Esophagus squamous epithelium (tissue), 4 donors: ENCODE results near the gene IFI44L.

Experiments used
- CTCF ChIP-seq, 6 experiments: fragments of 450-650 bp in 4 of 6; fragments of 200-600 bp in 2 of 6; sonication (generic) in 2 of 6; IDR thresholded peaks; one replicate each; pipeline ENCODE4 v1.5.1; 2016 to 2019; ENCODE audit warnings: antibody characterized with exemption in 6 of 6, mild to moderate bottlenecking in 4 of 6, moderate library complexity in 4 of 6
- POLR2A ChIP-seq, 4 donors: fragments of 450-650 bp; IDR thresholded peaks; one replicate each; pipeline ENCODE4 v1.6.1; 2017; ENCODE audit warnings: antibody characterized with exemption in 4 of 4, mild to moderate bottlenecking in 4 of 4, moderate library complexity in 3 of 4

GRCh38 chr1:78673120-78673519 lies 52.9 kb downstream of the IFI44L start:
- TF ChIP-seq CTCF (IDR thresholded peaks at IDR 0.05) (no peak), POLR2A (IDR thresholded peaks at IDR 0.05) (no peak)
